ENCODE data around the gene CLPX. TPM values are rescaled to one million over a fixed set of nuclear protein-coding genes. Genes with fewer than 3 reads are reported as not detected.

Gene CLPX
- total and polyA plus RNA-seq, 2 experiments from 2014 or later = 20.0 to 53.5 TPM

- WGBS (ENCODE audit: low lambda C conversion rate, missing lambda C conversion rate) = 92% methylated on average over 5 of the region's 5 CpGs
- Histone ChIP-seq H3K36me3 (replicated peaks; ENCODE audit: insufficient read depth, low read depth) (no peaks in the 10 kb centered on the region), H4K20me1 (ENCODE audit: insufficient read depth, poor library complexity, severe bottlenecking) (no peaks in the 10 kb centered on the region), H3K4me1 (ENCODE audit: insufficient read depth) (no peaks in the 10 kb centered on the region), H3K9me2 (replicated peaks; ENCODE audit: insufficient read depth) (no peaks in the 10 kb centered on the region), H2AFZ (no peak overlapping the region), H3K9me3 (ENCODE audit: low read depth) (no peaks in the 10 kb centered on the region), H3K27me3 (no peaks in the 10 kb centered on the region), H3K79me2 (no peaks in the 10 kb centered on the region), H3K4me2 (no peak overlapping the region), H3K4me3 (no peak overlapping the region), H3K27ac (no peak overlapping the region)
- TF ChIP-seq EZH2 (IDR thresholded peaks at IDR 0.05; ENCODE audit: borderline replicate concordance) = no peak
- no peak for TF ChIP-seq EZH2phosphoT487 (IDR thresholded peaks at IDR 0.05; ENCODE audit: low read depth, severe bottlenecking, unreplicated experiment)
- no peak for TF ChIP-seq CTCF (IDR thresholded peaks at IDR 0.05; ENCODE audit: poor library complexity)
- DNase-seq (ENCODE audit: low spot score) = no peak
Measured at GRCh38 chr15:65195548-65195923, 10.4 kb upstream of the CLPX start.

GRCh38 chr15:65194826-65195547 is 9.8 kb upstream of the CLPX start:
- Histone ChIP-seq H4K20me1 (ENCODE audit: insufficient read depth, poor library complexity, severe bottlenecking) (no peaks in the 10 kb centered on the region), H2AFZ (no peak overlapping the region), H3K4me2 (no peak overlapping the region), H3K27ac (no peak overlapping the region), H3K79me2 (no peaks in the 10 kb centered on the region), H3K4me1 (ENCODE audit: insufficient read depth) (no peaks in the 10 kb centered on the region), H3K9me3 (ENCODE audit: low read depth) (no peaks in the 10 kb centered on the region), H3K36me3 (replicated peaks; ENCODE audit: insufficient read depth, low read depth) (no peaks in the 10 kb centered on the region), H3K4me3 (no peak overlapping the region), H3K9me2 (replicated peaks; ENCODE audit: insufficient read depth) (no peaks in the 10 kb centered on the region), H3K27me3 (no peaks in the 10 kb centered on the region)
- WGBS (ENCODE audit: low lambda C conversion rate, missing lambda C conversion rate) = 71% methylated on average over 7 of the region's 7 CpGs
- DNase-seq (ENCODE audit: low spot score) = no peak
- TF ChIP-seq EZH2phosphoT487 (IDR thresholded peaks at IDR 0.05; ENCODE audit: low read depth, severe bottlenecking, unreplicated experiment) (no peak), EZH2 (IDR thresholded peaks at IDR 0.05; ENCODE audit: borderline replicate concordance) (no peak), CTCF (IDR thresholded peaks at IDR 0.05; ENCODE audit: poor library complexity) (no peak)

- no peaks in the 10 kb centered on the region for H4K20me1 ChIP-seq (ENCODE audit: insufficient read depth, poor library complexity, severe bottlenecking)
- H2AFZ ChIP-seq = no peak overlapping the region
- WGBS (ENCODE audit: low lambda C conversion rate, missing lambda C conversion rate) = 95% methylated on average over 5 of the region's 5 CpGs
- no peak for TF ChIP-seq EZH2 (IDR thresholded peaks at IDR 0.05; ENCODE audit: borderline replicate concordance)
- no peak for TF ChIP-seq EZH2phosphoT487 (IDR thresholded peaks at IDR 0.05; ENCODE audit: low read depth, severe bottlenecking, unreplicated experiment)
- TF ChIP-seq CTCF (IDR thresholded peaks at IDR 0.05; ENCODE audit: poor library complexity) = no peak
- no peak overlapping the region for H3K4me3 ChIP-seq
- no peaks in the 10 kb centered on the region for H3K4me1 ChIP-seq (ENCODE audit: insufficient read depth)
- DNase-seq (ENCODE audit: low spot score) = no peak
- H3K27ac ChIP-seq = no peak overlapping the region
- H3K36me3 ChIP-seq (replicated peaks; ENCODE audit: insufficient read depth, low read depth) = no peaks in the 10 kb centered on the region
- no peaks in the 10 kb centered on the region for H3K9me2 ChIP-seq (replicated peaks; ENCODE audit: insufficient read depth)
- no peaks in the 10 kb centered on the region for H3K79me2 ChIP-seq
- H3K4me2 ChIP-seq = no peak overlapping the region
- H3K27me3 ChIP-seq = no peaks in the 10 kb centered on the region
- no peaks in the 10 kb centered on the region for H3K9me3 ChIP-seq (ENCODE audit: low read depth)
Measured at GRCh38 chr15:65192016-65192415, 6.9 kb upstream of the CLPX start.
